GM21515 (cell line): ENCODE measurements around the gene RASA3.
"Not testable (repeated sequence)": the region's sequence is repeated elsewhere in the genome, so short reads cannot be mapped to it uniquely, and the experiment has no call there.

Experiments used
- ATAC-seq: cut with Tn5 transposase; IDR thresholded peaks from one replicate; pipeline ENCODE4 v1.9.1; 2021; ENCODE audit not compliant: unreplicated experiment

RASA3 gene

GRCh38 chr13:113996081-113996911 lies 136.1 kb downstream of the RASA3 start:
- no peak for ATAC-seq

GRCh38 chr13:113995051-113995601 lies 137.3 kb downstream of the RASA3 start:
- no peak for ATAC-seq

- ATAC-seq: no peak
These were observed 140.0 kb downstream of the RASA3 start for GRCh38 chr13:113992276-113993005.

GRCh38 chr13:113991676-113992179 lies 140.7 kb downstream of the RASA3 start:
- ATAC-seq: no peak

GRCh38 chr13:113991191-113991669 lies 141.2 kb downstream of the RASA3 start:
- ATAC-seq: no peak

- no peak for ATAC-seq
These were observed 142.0 kb downstream of the RASA3 start for GRCh38 chr13:113990321-113990837.

- ATAC-seq: no peak
These were observed 142.7 kb downstream of the RASA3 start for GRCh38 chr13:113989585-113990300.

GRCh38 chr13:113988859-113989258 lies 143.6 kb downstream of the RASA3 start:
- not testable (repeated sequence) for ATAC-seq

GRCh38 chr13:113982296-113982661 lies 150.1 kb downstream of the RASA3 start:
- no peak for ATAC-seq

GRCh38 chr13:113981611-113982295 lies 150.7 kb downstream of the RASA3 start:
- no peak for ATAC-seq

- no peak for ATAC-seq
These were observed 151.2 kb downstream of the RASA3 start for GRCh38 chr13:113981194-113981605.

- no peak for ATAC-seq
These were observed 151.8 kb downstream of the RASA3 start for GRCh38 chr13:113980489-113981064.

GRCh38 chr13:113979791-113980471 lies 152.5 kb downstream of the RASA3 start:
- no peak for ATAC-seq

GRCh38 chr13:113978741-113979481 lies 153.5 kb downstream of the RASA3 start:
- ATAC-seq: no peak

GRCh38 chr13:113977976-113978375 lies 154.4 kb downstream of the RASA3 start:
- no peak for ATAC-seq

- ATAC-seq: no peak
These were observed 155.4 kb downstream of the RASA3 start for GRCh38 chr13:113976711-113977684.

GRCh38 chr13:113975416-113975815 lies 157.0 kb downstream of the RASA3 start:
- no peak for ATAC-seq
